GM12801 (cell line): ENCODE data around the gene SASH1.

Experiments
- CTCF ChIP-seq: IDR thresholded peaks from one replicate; pipeline ENCODE4 v1.5.1; 2011; ENCODE audit warnings: control low read depth; ENCODE audit not compliant: insufficient read length; ENCODE audit errors: extremely low read depth

The SASH1 gene

GRCh38 chr6:148329596-148330381 is 12.8 kb upstream of the SASH1 start:
- no peak for TF ChIP-seq CTCF

DNA sequence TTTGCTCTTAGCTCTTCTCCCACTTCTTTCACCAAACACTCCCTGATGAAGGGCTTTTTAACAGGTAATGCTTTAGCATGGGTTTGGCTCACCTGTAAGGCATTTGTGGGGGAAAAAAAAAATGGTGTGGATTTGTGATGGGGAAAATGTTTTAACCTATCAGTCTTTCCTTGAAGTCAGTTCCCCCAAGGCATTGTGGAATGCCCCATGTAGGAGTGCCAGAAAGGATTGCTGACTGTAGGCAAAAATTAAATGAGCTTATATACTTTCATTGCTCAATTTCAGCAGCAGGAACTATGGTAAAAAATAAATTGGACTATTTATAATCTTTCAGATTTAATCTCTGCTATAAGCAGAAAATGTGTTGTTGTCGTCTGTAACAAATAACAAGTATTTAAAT is 10.6 kb upstream of the SASH1 start:
- TF ChIP-seq CTCF, result no peak

DNA sequence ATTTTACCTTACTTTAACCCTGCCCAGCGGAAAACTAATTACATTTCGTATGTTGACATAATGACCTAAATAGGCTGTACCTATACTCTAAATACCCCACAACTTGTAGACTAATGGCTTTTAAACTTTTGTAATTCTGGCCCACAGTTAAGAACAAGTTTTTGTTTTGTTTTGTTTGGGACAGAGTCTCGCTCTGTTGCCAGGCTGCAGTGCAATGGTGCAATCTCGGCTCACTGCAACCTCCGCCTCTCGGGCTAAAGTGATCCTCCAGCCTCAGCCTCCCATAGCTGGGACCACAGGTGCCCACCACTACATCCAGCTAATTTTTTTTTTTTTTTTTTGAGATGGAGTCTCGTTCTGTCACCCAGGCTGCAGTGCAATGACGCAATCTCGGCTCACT is 5.7 kb upstream of the SASH1 start:
- no peak for TF ChIP-seq CTCF

GRCh38 chr6:148339766-148340165 is 2.9 kb upstream of the SASH1 start:
- TF ChIP-seq CTCF, result no peak

DNA sequence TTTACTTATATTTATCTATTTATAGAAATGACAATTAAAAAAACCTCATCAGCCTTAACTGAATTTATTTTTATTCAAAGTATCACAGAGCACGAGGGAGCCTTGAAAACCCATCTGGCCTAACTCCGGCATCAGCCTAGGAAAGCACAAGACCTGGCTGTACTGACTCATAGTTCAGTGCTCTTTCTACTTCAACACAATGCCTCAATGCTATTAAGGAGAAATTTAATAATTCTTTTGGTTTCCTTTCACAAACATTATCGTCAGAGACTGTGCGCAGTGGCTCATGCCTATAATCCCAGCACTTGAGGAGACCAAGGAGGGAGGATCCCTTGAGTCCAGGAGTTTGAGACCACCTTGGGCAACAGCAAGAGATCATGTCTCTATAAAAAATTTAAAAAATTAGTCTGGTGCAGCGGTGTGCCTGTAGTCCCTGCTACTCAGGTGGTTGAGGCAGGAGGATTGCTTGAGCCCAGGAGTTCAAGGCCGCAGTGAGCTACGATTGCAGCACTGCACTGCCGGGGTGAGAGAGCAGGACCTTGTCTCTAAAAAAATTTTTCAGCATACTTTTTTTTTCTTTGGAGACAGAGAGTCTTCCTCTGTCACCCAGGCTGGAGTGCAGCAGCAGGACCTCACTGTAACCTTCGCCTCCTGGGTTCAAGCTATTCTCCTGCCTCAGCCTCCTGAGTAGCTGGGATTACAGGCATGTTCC is 1.9 kb upstream of the SASH1 start:
- no peak for TF ChIP-seq CTCF

DNA sequence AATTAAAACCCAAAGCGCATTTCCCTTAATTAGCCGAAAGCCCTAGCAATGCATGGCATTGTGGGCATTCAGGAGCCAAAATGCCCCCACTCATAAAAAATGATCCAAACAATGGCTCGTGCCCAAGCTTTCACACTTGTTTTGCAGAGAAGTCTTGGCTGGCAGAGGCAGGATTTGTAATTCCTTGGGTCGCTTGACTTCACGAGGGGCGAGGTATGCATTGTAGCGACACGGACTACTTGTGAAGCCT is 613 bp upstream of the SASH1 start:
- no peak for TF ChIP-seq CTCF

DNA sequence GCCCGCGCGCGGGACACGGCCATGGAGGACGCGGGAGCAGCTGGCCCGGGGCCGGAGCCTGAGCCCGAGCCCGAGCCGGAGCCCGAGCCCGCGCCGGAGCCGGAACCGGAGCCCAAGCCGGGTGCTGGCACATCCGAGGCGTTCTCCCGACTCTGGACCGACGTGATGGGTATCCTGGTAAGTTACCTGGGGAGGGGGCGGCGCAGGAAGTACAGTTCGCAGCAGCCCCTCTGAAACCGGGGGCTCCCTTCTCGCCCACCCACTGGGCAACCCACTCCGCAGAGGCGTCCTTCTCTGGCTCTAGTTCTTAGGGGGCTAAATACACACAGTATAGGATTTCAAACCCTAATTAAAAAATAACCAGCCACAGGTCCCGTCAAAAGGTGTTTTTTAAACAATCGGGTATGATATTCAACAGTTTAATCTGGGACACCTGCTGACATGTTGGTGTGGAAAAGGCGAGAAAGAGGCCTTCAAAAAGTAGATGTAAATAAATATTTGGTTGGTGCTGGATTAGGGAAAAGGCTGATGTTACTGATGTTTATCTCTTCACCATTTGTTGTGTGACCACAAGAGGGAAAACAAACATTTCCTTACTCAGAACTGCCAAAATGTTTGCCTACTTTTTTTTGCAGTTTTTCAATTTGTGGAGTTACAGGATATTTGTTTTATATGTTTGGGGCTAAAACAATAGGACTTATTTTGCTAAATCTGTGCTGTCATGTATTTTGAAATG is 577 bp downstream of the SASH1 start:
- TF ChIP-seq CTCF, result no peak
